Measurements from ENCODE around the gene EDRF1. TPM values are rescaled to one million over a fixed set of nuclear protein-coding genes. Genes with fewer than 3 reads are reported as not detected.

Gene EDRF1
- total RNA-seq, 4 donors from 2014 or later = 20.1 to 29.0 (median 24.3) TPM

- H3K36me3 ChIP-seq = peaks cover 0 to 24% (median 0%) of the 10 kb centered on the region in 3 donors
- H3K9me3 ChIP-seq = peaks cover 0 to 7% (median 0%) of the 10 kb centered on the region in 4 donors
- no peaks in the 10 kb centered on the region for H3K4me1 ChIP-seq
- no peak overlapping the region for H3K4me3 ChIP-seq
- no peaks in the 10 kb centered on the region for H3K27me3 ChIP-seq
- no peak overlapping the region for H3K27ac ChIP-seq
- no peak for DNase-seq (ENCODE audit: low spot score in 2 of 2)
- whole genome bisulfite sequencing, 2 donors = 86 to 91% methylated on average over 8 of the region's 8 CpGs
- TF ChIP-seq POLR2A (IDR thresholded peaks at IDR 0.05) = no peak
- no peak for TF ChIP-seq EP300 (IDR thresholded peaks at IDR 0.05)
- TF ChIP-seq CTCF (IDR thresholded peaks at IDR 0.05) = no peak
Observed at GRCh38 chr10:125781374-125781773, 61.9 kb downstream of the EDRF1 start.

GRCh38 chr10:125782054-125782453 lies 62.5 kb downstream of the EDRF1 start:
- 61 to 72% methylated on average over 11 of the region's 11 CpGs for WGBS, 2 donors
- H3K4me1 ChIP-seq = no peaks in the 10 kb centered on the region
- no peak overlapping the region for H3K27ac ChIP-seq
- H3K36me3 ChIP-seq = peaks cover 0 to 30% (median 0%) of the 10 kb centered on the region in 3 donors
- no peak overlapping the region for H3K4me3 ChIP-seq
- TF ChIP-seq POLR2A (IDR thresholded peaks at IDR 0.05) (no peak), EP300 (IDR thresholded peaks at IDR 0.05) (no peak), CTCF (IDR thresholded peaks at IDR 0.05) (no peak)
- peaks cover 0 to 7% (median 0%) of the 10 kb centered on the region in 4 donors for H3K9me3 ChIP-seq
- H3K27me3 ChIP-seq = no peaks in the 10 kb centered on the region
- no peak for DNase-seq (ENCODE audit: low spot score in 2 of 2)

- Histone ChIP-seq H3K27me3 (no peaks in the 10 kb centered on the region), H3K9me3 (peaks cover 0 to 7% (median 0%) of the 10 kb centered on the region in 4 donors), H3K4me1 (no peaks in the 10 kb centered on the region), H3K4me3 (no peak overlapping the region), H3K36me3 (peaks cover 0 to 36% (median 0%) of the 10 kb centered on the region in 3 donors), H3K27ac (no peak overlapping the region)
- no peak for DNase-seq (ENCODE audit: low spot score in 2 of 2)
- WGBS, 2 donors = 70 to 79% methylated on average over 11 of the region's 11 CpGs
- TF ChIP-seq POLR2A (IDR thresholded peaks at IDR 0.05) = no peak
- no peak for TF ChIP-seq CTCF (IDR thresholded peaks at IDR 0.05)
- no peak for TF ChIP-seq EP300 (IDR thresholded peaks at IDR 0.05)
Observed at GRCh38 chr10:125782616-125783015, 63.1 kb downstream of the EDRF1 start.

GRCh38 chr10:125783408-125783807 lies 63.9 kb downstream of the EDRF1 start:
- DNase-seq (ENCODE audit: low spot score in 2 of 2) = no peak
- H3K27ac ChIP-seq = no peak overlapping the region
- no peak overlapping the region for H3K4me3 ChIP-seq
- H3K36me3 ChIP-seq = peaks cover 0 to 44% (median 0%) of the 10 kb centered on the region in 3 donors
- no peak for TF ChIP-seq POLR2A (IDR thresholded peaks at IDR 0.05)
- H3K27me3 ChIP-seq = no peaks in the 10 kb centered on the region
- H3K4me1 ChIP-seq = no peaks in the 10 kb centered on the region
- 82 to 90% methylated on average over 7 of the region's 7 CpGs for WGBS, 2 donors
- H3K9me3 ChIP-seq = peaks cover 0 to 7% (median 0%) of the 10 kb centered on the region in 4 donors

GRCh38 chr10:125783957-125784356 lies 64.4 kb downstream of the EDRF1 start:
- no peaks in the 10 kb centered on the region for H3K4me1 ChIP-seq
- no peak overlapping the region for H3K27ac ChIP-seq
- H3K9me3 ChIP-seq = peaks cover 0 to 7% (median 0%) of the 10 kb centered on the region in 4 donors
- TF ChIP-seq EP300 (IDR thresholded peaks at IDR 0.05) = no peak
- TF ChIP-seq POLR2A (IDR thresholded peaks at IDR 0.05) = no peak
- no peak for TF ChIP-seq CTCF (IDR thresholded peaks at IDR 0.05)
- no peaks in the 10 kb centered on the region for H3K27me3 ChIP-seq
- H3K4me3 ChIP-seq = no peak overlapping the region
- DNase-seq (ENCODE audit: low spot score in 2 of 2) = no peak
- H3K36me3 ChIP-seq = peaks cover 0 to 49% (median 0%) of the 10 kb centered on the region in 3 donors
- WGBS, 2 donors = 62 to 79% methylated on average over 6 of the region's 6 CpGs

GRCh38 chr10:125785791-125786190 lies 66.3 kb downstream of the EDRF1 start:
- peaks cover 0 to 60% (median 0%) of the 10 kb centered on the region in 3 donors for H3K36me3 ChIP-seq
- no peaks in the 10 kb centered on the region for H3K4me1 ChIP-seq
- no peak overlapping the region for H3K4me3 ChIP-seq
- no peak for DNase-seq (ENCODE audit: low spot score in 2 of 2)
- no peaks in the 10 kb centered on the region for H3K9me3 ChIP-seq
- no peak for TF ChIP-seq EP300 (IDR thresholded peaks at IDR 0.05)
- no peak for TF ChIP-seq POLR2A (IDR thresholded peaks at IDR 0.05)
- TF ChIP-seq CTCF (IDR thresholded peaks at IDR 0.05) = no peak
- no peaks in the 10 kb centered on the region for H3K27me3 ChIP-seq
- 83 to 92% methylated on average over 9 of the region's 9 CpGs for WGBS, 2 donors
- no peak overlapping the region for H3K27ac ChIP-seq
